Endothelial cell of umbilical vein (primary cell): ENCODE data around the gene ZNF253. TPM values are rescaled to one million over a fixed set of nuclear protein-coding genes. Genes with fewer than 3 reads are reported as not detected.

Source experiments
- BruUV-seq: library from RNA; stranded (reverse); fragments of 400-500 nt; replicated peaks from 2 replicates; lab custom pipeline; 2021; lab: Mats Ljungman, UMichigan
- CTCF ChIA-PET: fragments of 300-600, 350-600 bp; sonication (Branson Sonifier 250); formaldehyde crosslinking; loops from one replicate; lab custom pipeline; 2021; ENCODE audit warnings: antibody characterized with exemption, inconsistent platforms; lab: Charles Lee
- POLR2A ChIA-PET: fragments of 300-600, 350-600 bp; sonication (Branson Sonifier 250); formaldehyde crosslinking; loops from one replicate; lab custom pipeline; 2021; ENCODE audit warnings: antibody characterized with exemption, inconsistent platforms; lab: Charles Lee
- DNase-seq: peaks from one replicate; pipeline ENCODE4 v3.0.0-alpha.2; 2011; ENCODE audit warnings: low read depth, low spot score
- FAIRE-seq: peaks from 2 replicates; lab custom pipeline; 2011; peaks lifted over from hg19 to GRCh38; lab: Jason Lieb, UNC
- H2AFZ ChIP-seq: 2 replicates; pipeline ENCODE4 v1.6.0; 2012; ENCODE audit warnings: low read depth, low read length, control low read depth, inconsistent platforms
- H3K27ac ChIP-seq: 2 replicates; pipeline ENCODE4 v1.5.1; 2011; ENCODE audit warnings: low read depth, mild to moderate bottlenecking, control low read depth, low read length, moderate library complexity; ENCODE audit not compliant: insufficient read depth
- H3K27me3 ChIP-seq, 2 experiments: 2 replicates each; pipeline versions ENCODE4 v1.6.0 to v1.6.1; 2011; ENCODE audit warnings: low read length in 2 of 2, mixed read lengths in 1 of 2; ENCODE audit not compliant: control insufficient read depth in 2 of 2, insufficient read depth in 2 of 2
- H3K36me3 ChIP-seq, 2 experiments: 2 replicates in 1 of 2; 3 replicates in 1 of 2; pipeline ENCODE4 v1.5.1; 2011; ENCODE audit warnings: low read length in 2 of 2, mild to moderate bottlenecking in 1 of 2, moderate library complexity in 1 of 2; ENCODE audit not compliant: control insufficient read depth in 2 of 2, insufficient read depth in 2 of 2; ENCODE audit errors: extremely low read depth in 1 of 2
- H3K4me1 ChIP-seq: 3 replicates; pipeline ENCODE4 v1.5.1; 2011; ENCODE audit warnings: mild to moderate bottlenecking, low read length; ENCODE audit not compliant: control insufficient read depth, insufficient read depth; ENCODE audit errors: extremely low read depth
- H3K4me2 ChIP-seq: 2 replicates; pipeline ENCODE4 v1.6.1; 2011; ENCODE audit warnings: low read length, control low read depth, mixed read lengths; ENCODE audit not compliant: insufficient read depth
- H3K4me3 ChIP-seq, 3 experiments: fragments of 200-600 bp in 1 of 3; sonication (generic), shearing (Covaris generic) in 1 of 3; replicated peaks in 1 of 3; 2 replicates each; pipeline ENCODE4 v1.5.1; 2011 to 2016; ENCODE audit warnings: control low read depth in 3 of 3, low read length in 3 of 3, mild to moderate bottlenecking in 2 of 3, inconsistent platforms in 1 of 3, low read depth in 1 of 3, moderate library complexity in 1 of 3; ENCODE audit not compliant: insufficient read depth in 1 of 3
- H3K79me2 ChIP-seq: 2 replicates; pipeline ENCODE4 v1.6.0; 2012; ENCODE audit warnings: low read length, inconsistent platforms; ENCODE audit not compliant: control insufficient read depth, insufficient read depth
- H3K9ac ChIP-seq: replicated peaks from 2 replicates; pipeline ENCODE3; 2011; ENCODE audit warnings: low read length, control low read depth; ENCODE audit not compliant: insufficient read depth; ENCODE audit errors: extremely low read depth
- H3K9me1 ChIP-seq: replicated peaks from 3 replicates; pipeline ENCODE4 v1.6.0; 2011; ENCODE audit warnings: mild to moderate bottlenecking, low read length; ENCODE audit not compliant: control insufficient read depth, insufficient read depth; ENCODE audit errors: extremely low read depth
- H3K9me3 ChIP-seq: replicated peaks from 2 replicates; pipeline ENCODE4 v1.5.1; 2012; ENCODE audit warnings: low read length, inconsistent platforms; ENCODE audit not compliant: control insufficient read depth, insufficient read depth
- H4K20me1 ChIP-seq: replicated peaks from 2 replicates; pipeline ENCODE3; 2011; ENCODE audit warnings: mild to moderate bottlenecking, low read length; ENCODE audit not compliant: control insufficient read depth, insufficient read depth; ENCODE audit errors: extremely low read depth
- CTCF ChIP-seq, 2 donors: IDR thresholded peaks; 1 replicate in 1 of 2; 2 replicates in 1 of 2; pipeline ENCODE4 v1.5.1; 2011; ENCODE audit warnings: low read length in 2 of 2, mild to moderate bottlenecking in 2 of 2, moderate library complexity in 2 of 2, control low read depth in 1 of 2, inconsistent platforms in 1 of 2, low read depth in 1 of 2; ENCODE audit not compliant: insufficient read depth in 1 of 2; ENCODE audit errors: extremely low read depth in 1 of 2
- EZH2 ChIP-seq: IDR thresholded peaks from 2 replicates; pipeline ENCODE4 v1.6.1; 2012; ENCODE audit warnings: borderline replicate concordance, low read depth, mild to moderate bottlenecking, moderate library complexity, low read length, inconsistent platforms; ENCODE audit not compliant: severe bottlenecking
- FOS ChIP-seq: IDR thresholded peaks from 2 replicates; pipeline ENCODE4 v1.6.1; 2011; ENCODE audit warnings: mild to moderate bottlenecking, low read length, moderate library complexity, borderline replicate concordance; ENCODE audit not compliant: insufficient read depth
- GATA2 ChIP-seq: IDR thresholded peaks from 2 replicates; pipeline ENCODE4 v1.7.0; 2011; ENCODE audit warnings: low read depth, mild to moderate bottlenecking, moderate library complexity, mixed read lengths, low read length; ENCODE audit not compliant: insufficient read length, insufficient read depth
- JUN ChIP-seq: IDR thresholded peaks from 2 replicates; pipeline ENCODE4 v1.6.1; 2011; ENCODE audit warnings: borderline replicate concordance, low read depth; ENCODE audit not compliant: insufficient read length, insufficient read depth
- MAX ChIP-seq: IDR thresholded peaks from 2 replicates; pipeline ENCODE4 v1.6.1; 2011; ENCODE audit not compliant: insufficient read depth, insufficient read length
- MYC ChIP-seq: IDR thresholded peaks from one replicate; pipeline ENCODE4 v1.6.1; 2011; ENCODE audit warnings: mild to moderate bottlenecking, low read depth, low read length
- POLR2A ChIP-seq: IDR thresholded peaks from 2 replicates; pipeline ENCODE4 v1.6.1; 2012; ENCODE audit warnings: low read depth, mild to moderate bottlenecking, control low read depth, low read length
- POLR2AphosphoS5 ChIP-seq: IDR thresholded peaks from 2 replicates; pipeline ENCODE4 v1.6.1; 2012; ENCODE audit warnings: low read depth, mild to moderate bottlenecking, control low read depth, low read length, moderate library complexity; ENCODE audit not compliant: insufficient read depth
- dilution Hi-C: fragments of 300-500 bp; cut with MboI; formaldehyde crosslinking; loops from one replicate; pipeline ENCODE4 v1.15.0; 2019; ENCODE audit warnings: low sequenced_read_pairs; ENCODE audit not compliant: extremely low pct_ligation_motif_present
- intact Hi-C: fragments of 100-400 bp; cut with micrococcal nuclease; formaldehyde crosslinking; loops from one replicate; pipeline ENCODE4 v1.10.0; 2022
- polyA plus RNA-seq, 4 experiments: library from polyadenylated mRNA; depleted of rRNA in 3 of 4; stranded (reverse) in 3 of 4; unstranded in 1 of 4; fragments of >200 nt; gene quantifications; 2 replicates each; pipeline versions ENCODE4 v1.2.1 to v1.2.3, GENCODE V29; 2011 to 2012; ENCODE audit warnings: missing spikeins in 1 of 4
- total RNA-seq: library from RNA; stranded (reverse); gene quantifications from 2 replicates; pipeline ENCODE4 v1.2.3, GENCODE V29; 2021

Gene ZNF253
- total and polyA plus RNA-seq, 2 donors (not counting 3 experiments of a cell fraction or from before 2014, with no cell fraction given): 0.86 to 8.4 TPM

GRCh38 chr19:19909654-19910053 lies 44.0 kb downstream of the ZNF253 start:
- H2AFZ ChIP-seq: no peak overlapping the region
- dilution Hi-C loops: no loop called here
- DNase-seq (no peak), FAIRE-seq (no peak)
- H3K27me3 ChIP-seq: no peaks in the 10 kb centered on the region
- peaks cover 31% of the 10 kb centered on the region for H3K79me2 ChIP-seq
- H3K36me3 ChIP-seq: no peaks in the 10 kb centered on the region
- H4K20me1 ChIP-seq: no peaks in the 10 kb centered on the region
- H3K9ac ChIP-seq: no peak overlapping the region
- no peaks in the 10 kb centered on the region for H3K9me1 ChIP-seq
- no peaks in the 10 kb centered on the region for H3K9me3 ChIP-seq
- H3K4me1 ChIP-seq: no peaks in the 10 kb centered on the region
- POLR2A ChIA-PET: no interaction called here
- no peak for TF ChIP-seq POLR2A
- no peak for TF ChIP-seq MAX
- no peak for TF ChIP-seq EZH2
- no peak for TF ChIP-seq CTCF (IDR thresholded peaks at IDR 0.05; ENCODE audit: extremely low read depth in 1 of 2, insufficient read depth in 1 of 2, low read depth in 1 of 2, low read length in 2 of 2)
- TF ChIP-seq POLR2AphosphoS5: no peak
- TF ChIP-seq MYC: no peak
- no peak overlapping the region for H3K27ac ChIP-seq
- no peak overlapping the region for H3K4me3 ChIP-seq
- intact Hi-C loops: loop anchor here (10.0 kb wide), 1 partner anchor 245 kb away; the partner anchor contains the start of genes ATP13A1 and ZNF101
- CTCF ChIA-PET: no interaction called here
- H3K4me2 ChIP-seq: no peak overlapping the region
- no TSS peak for BruUV-seq

GRCh38 chr19:19911150-19911549 lies 45.5 kb downstream of the ZNF253 start:
- no peaks in the 10 kb centered on the region for H3K9me1 ChIP-seq
- H3K4me1 ChIP-seq: no peaks in the 10 kb centered on the region
- H2AFZ ChIP-seq: no peak overlapping the region
- H3K4me2 ChIP-seq: no peak overlapping the region
- ChIA-PET CTCF (no interaction called here), POLR2A (no interaction called here)
- dilution Hi-C loops (no loop called here), intact Hi-C loops (no loop called here)
- H3K79me2 ChIP-seq: peaks cover 18% of the 10 kb centered on the region
- H3K4me3 ChIP-seq: no peak overlapping the region
- no peaks in the 10 kb centered on the region for H3K27me3 ChIP-seq
- no peak for TF ChIP-seq POLR2A
- no peak for TF ChIP-seq POLR2AphosphoS5
- TF ChIP-seq CTCF (IDR thresholded peaks at IDR 0.05; ENCODE audit: extremely low read depth in 1 of 2, insufficient read depth in 1 of 2, low read depth in 1 of 2, low read length in 2 of 2): no peak
- TF ChIP-seq EZH2: no peak
- no peak for TF ChIP-seq JUN
- TF ChIP-seq FOS: no peak
- no peak for TF ChIP-seq MAX
- no peak for TF ChIP-seq GATA2
- H3K27ac ChIP-seq: no peak overlapping the region
- no TSS peak for BruUV-seq
- H3K36me3 ChIP-seq: no peaks in the 10 kb centered on the region
- FAIRE-seq: no peak
- no peaks in the 10 kb centered on the region for H3K9me3 ChIP-seq
- no peaks in the 10 kb centered on the region for H4K20me1 ChIP-seq
- no peak for DNase-seq
- no peak overlapping the region for H3K9ac ChIP-seq
